NB4 (cell line): Measurements from ENCODE around the gene LZTS2.

Source experiments
- CTCF ChIP-seq: IDR thresholded peaks from one replicate; pipeline ENCODE4 v1.5.1; 2012; ENCODE audit warnings: low read depth, low read length
- MAX ChIP-seq: IDR thresholded peaks from 2 replicates; pipeline ENCODE4 v1.6.1; 2011; ENCODE audit warnings: low read depth, low read length
- MYC ChIP-seq: IDR thresholded peaks from 2 replicates; pipeline ENCODE4 v1.6.1; 2011; ENCODE audit warnings: low read depth, low read length
- POLR2A ChIP-seq: IDR thresholded peaks from 2 replicates; pipeline ENCODE4 v1.6.1; 2011; ENCODE audit warnings: mild to moderate bottlenecking; ENCODE audit not compliant: insufficient read length; ENCODE audit errors: extremely low read depth

- no peak for TF ChIP-seq CTCF
- TF ChIP-seq MAX = no peak
- no peak for TF ChIP-seq POLR2A
- TF ChIP-seq MYC = no peak
Measured at GRCh38 chr10:100968863-100969186, 30.8 kb upstream of the LZTS2 start.
